ENCODE measurements around the gene PSMD7.

Gene PSMD7

DNA sequence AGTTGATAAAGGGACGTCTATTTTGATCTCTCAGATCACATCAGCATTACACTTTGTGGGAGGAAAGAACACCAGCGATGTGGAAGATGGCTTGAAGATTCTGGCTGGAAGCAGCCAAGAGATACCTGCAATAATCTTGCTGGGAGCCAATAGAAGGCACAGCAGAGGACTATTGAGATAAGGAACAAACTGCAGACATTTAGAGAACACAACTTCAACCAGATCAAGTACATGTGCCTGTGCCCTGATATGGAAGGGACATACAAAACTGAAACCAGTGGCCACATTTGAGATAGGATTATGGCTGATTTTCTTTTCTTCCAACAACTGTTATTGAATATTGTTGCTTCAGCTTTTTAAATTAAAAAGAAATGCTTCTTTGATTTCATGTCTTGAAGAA, 18.6 kb upstream of the PSMD7 start:
- no peak overlapping the region for H2AK5ac ChIP-seq (ENCODE audit: low read length)
- no peak overlapping the region for H3K9ac ChIP-seq (ENCODE audit: low read length)
- no peak overlapping the region for H4K91ac ChIP-seq (ENCODE audit: low read depth, low read length)
- no peaks in the 10 kb centered on the region for H3K27me3 ChIP-seq (ENCODE audit: insufficient read depth, low read length)
- peaks cover 11 to 15% of the 10 kb centered on the region in 2 experiments for H3K4me1 ChIP-seq (ENCODE audit: control insufficient read depth in 1 of 2, insufficient read depth in 2 of 2, low read length in 2 of 2)
- no peak overlapping the region for H4K12ac ChIP-seq (ENCODE audit: low read depth, low read length)
- no peak overlapping the region for H3K27ac ChIP-seq (ENCODE audit: low read depth, low read length)
- no peak overlapping the region for H3K14ac ChIP-seq (ENCODE audit: low read length)
- no peak for DNase-seq
- H3K79me2 ChIP-seq (ENCODE audit: control insufficient read depth, insufficient read depth, low read length, poor library complexity) = no peaks in the 10 kb centered on the region
- no CpG with 5 or more reads among the region's 2 CpGs for WGBS (ENCODE audit: extremely low coverage, insufficient coverage, insufficient read length)
- H3K36me3 ChIP-seq (ENCODE audit: control insufficient read depth in 1 of 2, insufficient read depth in 2 of 2, low read length in 2 of 2) = no peaks in the 10 kb centered on the region
- H3K4me2 ChIP-seq (ENCODE audit: low read length) = no peak overlapping the region
- no peak overlapping the region for H2BK120ac ChIP-seq (ENCODE audit: insufficient read depth, low read length, poor library complexity)
- no peak overlapping the region for H3K18ac ChIP-seq (ENCODE audit: low read length)
- H3K4ac ChIP-seq (ENCODE audit: low read depth, low read length) = no peak overlapping the region
- H3K23ac ChIP-seq (ENCODE audit: low read length) = no peak overlapping the region
- H3K4me3 ChIP-seq (ENCODE audit: low read depth, low read length) = no peak overlapping the region
- no peaks in the 10 kb centered on the region for H3K79me1 ChIP-seq (ENCODE audit: low read length)
- no peak overlapping the region for H2BK12ac ChIP-seq (ENCODE audit: low read length)
- no peaks in the 10 kb centered on the region for H3K9me3 ChIP-seq (ENCODE audit: insufficient read depth, low read depth, low read length)
- H2BK5ac ChIP-seq (ENCODE audit: low read depth, low read length, poor library complexity) = no peak overlapping the region
- H4K8ac ChIP-seq (ENCODE audit: low read depth, low read length) = no peak overlapping the region
- H2AFZ ChIP-seq (ENCODE audit: insufficient read depth, low read length, poor library complexity) = no peak overlapping the region

GRCh38 chr16:74279266-74279665, 17.3 kb upstream of the PSMD7 start:
- H4K8ac ChIP-seq (ENCODE audit: low read depth, low read length) = no peak overlapping the region
- H3K4ac ChIP-seq (ENCODE audit: low read depth, low read length) = no peak overlapping the region
- DNase-seq = no peak
- H3K23ac ChIP-seq (ENCODE audit: low read length) = no peak overlapping the region
- H2BK5ac ChIP-seq (ENCODE audit: low read depth, low read length, poor library complexity) = no peak overlapping the region
- H3K14ac ChIP-seq (ENCODE audit: low read length) = no peak overlapping the region
- no peak overlapping the region for H2BK120ac ChIP-seq (ENCODE audit: insufficient read depth, low read length, poor library complexity)
- H3K79me2 ChIP-seq (ENCODE audit: control insufficient read depth, insufficient read depth, low read length, poor library complexity) = no peaks in the 10 kb centered on the region
- no CpG with 5 or more reads among the region's 3 CpGs for WGBS (ENCODE audit: extremely low coverage, insufficient coverage, insufficient read length)
- H2AK5ac ChIP-seq (ENCODE audit: low read length) = no peak overlapping the region
- H4K91ac ChIP-seq (ENCODE audit: low read depth, low read length) = no peak overlapping the region
- no peak overlapping the region for H3K27ac ChIP-seq (ENCODE audit: low read depth, low read length)
- H3K27me3 ChIP-seq (ENCODE audit: insufficient read depth, low read length) = no peaks in the 10 kb centered on the region
- H3K9ac ChIP-seq (ENCODE audit: low read length) = no peak overlapping the region
- no peak overlapping the region for H3K4me2 ChIP-seq (ENCODE audit: low read length)
- H2BK12ac ChIP-seq (ENCODE audit: low read length) = no peak overlapping the region
- no peaks in the 10 kb centered on the region for H3K36me3 ChIP-seq (ENCODE audit: control insufficient read depth in 1 of 2, insufficient read depth in 2 of 2, low read length in 2 of 2)
- no peak overlapping the region for H4K12ac ChIP-seq (ENCODE audit: low read depth, low read length)
- no peak overlapping the region for H2AFZ ChIP-seq (ENCODE audit: insufficient read depth, low read length, poor library complexity)
- H3K18ac ChIP-seq (ENCODE audit: low read length) = no peak overlapping the region
- H3K79me1 ChIP-seq (ENCODE audit: low read length) = no peaks in the 10 kb centered on the region
- no peak overlapping the region for H3K4me3 ChIP-seq (ENCODE audit: low read depth, low read length)
- H3K4me1 ChIP-seq (ENCODE audit: control insufficient read depth in 1 of 2, insufficient read depth in 2 of 2, low read length in 2 of 2) = peaks cover 11 to 15% of the 10 kb centered on the region in 2 experiments
- no peaks in the 10 kb centered on the region for H3K9me3 ChIP-seq (ENCODE audit: insufficient read depth, low read depth, low read length)

DNA sequence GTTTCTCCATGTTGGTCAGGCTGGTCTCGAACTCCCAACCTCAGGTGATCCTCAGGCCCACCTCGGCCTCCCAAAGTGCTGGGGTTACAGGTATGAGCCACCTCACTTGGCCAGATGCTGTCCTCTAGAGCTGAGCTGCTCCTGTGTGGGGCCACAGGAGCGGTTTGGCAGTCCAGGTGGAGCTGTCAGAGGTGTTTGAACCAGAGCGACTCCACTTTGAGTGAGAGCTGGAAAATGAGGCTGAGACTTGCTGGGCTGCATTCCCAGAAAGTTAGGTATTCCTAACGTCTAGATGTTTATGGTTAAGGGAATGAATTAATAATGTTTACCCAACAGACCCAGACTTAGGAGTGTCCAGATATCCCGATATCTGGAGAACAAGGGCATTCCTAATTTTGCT, 16.8 kb upstream of the PSMD7 start:
- DNase-seq = peak; percentile 86 to 87
- H3K4me1 ChIP-seq (ENCODE audit: control insufficient read depth in 1 of 2, insufficient read depth in 2 of 2, low read length in 2 of 2) = peaks cover 11 to 15% of the 10 kb centered on the region in 2 experiments
- no peak overlapping the region for H3K4ac ChIP-seq (ENCODE audit: low read depth, low read length)
- H3K4me2 ChIP-seq (ENCODE audit: low read length) = peak overlapping the region; percentile 36
- H3K4me3 ChIP-seq (ENCODE audit: low read depth, low read length) = no peak overlapping the region
- H4K91ac ChIP-seq (ENCODE audit: low read depth, low read length) = no peak overlapping the region
- no peak overlapping the region for H2AFZ ChIP-seq (ENCODE audit: insufficient read depth, low read length, poor library complexity)
- H3K14ac ChIP-seq (ENCODE audit: low read length) = no peak overlapping the region
- H2BK5ac ChIP-seq (ENCODE audit: low read depth, low read length, poor library complexity) = no peak overlapping the region
- H3K79me1 ChIP-seq (ENCODE audit: low read length) = no peaks in the 10 kb centered on the region
- H2AK5ac ChIP-seq (ENCODE audit: low read length) = no peak overlapping the region
- H3K27me3 ChIP-seq (ENCODE audit: insufficient read depth, low read length) = no peaks in the 10 kb centered on the region
- H4K8ac ChIP-seq (ENCODE audit: low read depth, low read length) = no peak overlapping the region
- H2BK120ac ChIP-seq (ENCODE audit: insufficient read depth, low read length, poor library complexity) = no peak overlapping the region
- no peaks in the 10 kb centered on the region for H3K9me3 ChIP-seq (ENCODE audit: insufficient read depth, low read depth, low read length)
- H3K36me3 ChIP-seq (ENCODE audit: control insufficient read depth in 1 of 2, insufficient read depth in 2 of 2, low read length in 2 of 2) = no peaks in the 10 kb centered on the region
- H3K18ac ChIP-seq (ENCODE audit: low read length) = no peak overlapping the region
- no peak overlapping the region for H2BK12ac ChIP-seq (ENCODE audit: low read length)
- no peaks in the 10 kb centered on the region for H3K79me2 ChIP-seq (ENCODE audit: control insufficient read depth, insufficient read depth, low read length, poor library complexity)
- no CpG with 5 or more reads among the region's 6 CpGs for WGBS (ENCODE audit: extremely low coverage, insufficient coverage, insufficient read length)
- H3K27ac ChIP-seq (ENCODE audit: low read depth, low read length) = no peak overlapping the region
- H3K9ac ChIP-seq (ENCODE audit: low read length) = no peak overlapping the region
- H3K23ac ChIP-seq (ENCODE audit: low read length) = no peak overlapping the region
- no peak overlapping the region for H4K12ac ChIP-seq (ENCODE audit: low read depth, low read length)

- Histone ChIP-seq H3K14ac (ENCODE audit: low read length) (no peak overlapping the region), H3K9me3 (ENCODE audit: insufficient read depth, low read depth, low read length) (no peaks in the 10 kb centered on the region), H3K23ac (ENCODE audit: low read length) (no peak overlapping the region), H3K36me3 (ENCODE audit: control insufficient read depth in 1 of 2, insufficient read depth in 2 of 2, low read length in 2 of 2) (no peaks in the 10 kb centered on the region), H2BK5ac (ENCODE audit: low read depth, low read length, poor library complexity) (no peak overlapping the region), H3K4ac (ENCODE audit: low read depth, low read length) (no peak overlapping the region), H3K27me3 (ENCODE audit: insufficient read depth, low read length) (no peaks in the 10 kb centered on the region), H3K18ac (ENCODE audit: low read length) (no peak overlapping the region), H3K4me1 (ENCODE audit: control insufficient read depth in 1 of 2, insufficient read depth in 2 of 2, low read length in 2 of 2) (peaks cover 11 to 15% of the 10 kb centered on the region in 2 experiments), H3K9ac (ENCODE audit: low read length) (no peak overlapping the region), H3K4me2 (ENCODE audit: low read length) (no peak overlapping the region), H4K91ac (ENCODE audit: low read depth, low read length) (peak overlapping the region; percentile 18), H3K79me1 (ENCODE audit: low read length) (no peaks in the 10 kb centered on the region), H2AFZ (ENCODE audit: insufficient read depth, low read length, poor library complexity) (no peak overlapping the region), H3K79me2 (ENCODE audit: control insufficient read depth, insufficient read depth, low read length, poor library complexity) (no peaks in the 10 kb centered on the region), H2AK5ac (ENCODE audit: low read length) (no peak overlapping the region), H4K8ac (ENCODE audit: low read depth, low read length) (no peak overlapping the region), H4K12ac (ENCODE audit: low read depth, low read length) (no peak overlapping the region), H2BK120ac (ENCODE audit: insufficient read depth, low read length, poor library complexity) (peak overlapping the region; percentile 6), H3K27ac (ENCODE audit: low read depth, low read length) (no peak overlapping the region), H2BK12ac (ENCODE audit: low read length) (no peak overlapping the region), H3K4me3 (ENCODE audit: low read depth, low read length) (no peak overlapping the region)
- WGBS (ENCODE audit: extremely low coverage, insufficient coverage, insufficient read length) = no CpG with 5 or more reads among the region's 5 CpGs
- peak in 1 of 2 donors; percentile 51 for DNase-seq
Observed at GRCh38 chr16:74280448-74280847, 16.2 kb upstream of the PSMD7 start.
